ENCODE data around the gene CDKN2D. TPM values are rescaled to one million over a fixed set of nuclear protein-coding genes. Genes with fewer than 3 reads are reported as not detected.
"Not testable (repeated sequence)": the region's sequence is repeated elsewhere in the genome, so short reads cannot be mapped to it uniquely, and the experiment has no call there.

The CDKN2D gene
- total RNA-seq, 1 donor from 2014 or later: 44.2 TPM

- H3K9me3 Mint-ChIP-seq; H3K4me3 Mint-ChIP-seq; intact Hi-C loops (cut with micrococcal nuclease); H3K27ac Mint-ChIP-seq; H3K36me3 Mint-ChIP-seq (ENCODE audit: low read depth); H3K4me1 Mint-ChIP-seq: not testable (repeated sequence)
- peak; percentile 50 for DNase-seq
- peaks cover 31% of the 10 kb centered on the region for H3K27me3 Mint-ChIP-seq
Observed at GRCh38 chr19:10539016-10539415, 29.8 kb downstream of the CDKN2D start.

GRCh38 chr19:10538204-10538983, 30.4 kb downstream of the CDKN2D start:
- Mint-ChIP-seq H3K9me3 (no peaks in the 10 kb centered on the region), H3K36me3 (ENCODE audit: low read depth) (no peaks in the 10 kb centered on the region), H3K4me1 (peaks cover 5% of the 10 kb centered on the region), H3K27me3 (peaks cover 31% of the 10 kb centered on the region), H3K4me3 (no peak overlapping the region), H3K27ac (no peak overlapping the region)
- intact Hi-C loops (cut with micrococcal nuclease): no loop called here
- DNase-seq: no peak

GRCh38 chr19:10537668-10538067, 31.1 kb downstream of the CDKN2D start:
- no peaks in the 10 kb centered on the region for H3K36me3 Mint-ChIP-seq (ENCODE audit: low read depth)
- H3K9me3 Mint-ChIP-seq: no peaks in the 10 kb centered on the region
- intact Hi-C loops (cut with micrococcal nuclease): no loop called here

GRCh38 chr19:10535613-10536012, 33.2 kb downstream of the CDKN2D start:
- H3K9me3 Mint-ChIP-seq: no peaks in the 10 kb centered on the region
- H3K4me1 Mint-ChIP-seq: no peaks in the 10 kb centered on the region
- peaks cover 37% of the 10 kb centered on the region for H3K27me3 Mint-ChIP-seq
- no peaks in the 10 kb centered on the region for H3K36me3 Mint-ChIP-seq (ENCODE audit: low read depth)
- no peak overlapping the region for H3K27ac Mint-ChIP-seq
- DNase-seq: no peak
- H3K4me3 Mint-ChIP-seq: no peak overlapping the region
- intact Hi-C loops (cut with micrococcal nuclease): no loop called here

More at GRCh38 chr19:10537668-10538067, 31.1 kb downstream of the CDKN2D start:
- H3K27ac Mint-ChIP-seq: no peak overlapping the region
- peaks cover 32% of the 10 kb centered on the region for H3K27me3 Mint-ChIP-seq
- H3K4me3 Mint-ChIP-seq: no peak overlapping the region
- H3K4me1 Mint-ChIP-seq: peaks cover 3% of the 10 kb centered on the region
- DNase-seq: no peak

- Mint-ChIP-seq H3K27me3 (peaks cover 25% of the 10 kb centered on the region), H3K36me3 (ENCODE audit: low read depth) (no peaks in the 10 kb centered on the region), H3K4me1 (no peaks in the 10 kb centered on the region), H3K27ac (no peak overlapping the region), H3K4me3 (no peak overlapping the region), H3K9me3 (no peaks in the 10 kb centered on the region)
- DNase-seq: no peak
- intact Hi-C loops (cut with micrococcal nuclease): no loop called here
Observed at GRCh38 chr19:10533646-10534386, 35.0 kb downstream of the CDKN2D start.

GRCh38 chr19:10532457-10532856, 36.3 kb downstream of the CDKN2D start:
- intact Hi-C loops (cut with micrococcal nuclease): no loop called here
- Mint-ChIP-seq H3K9me3 (no peaks in the 10 kb centered on the region), H3K4me1 (no peaks in the 10 kb centered on the region), H3K27ac (no peak overlapping the region), H3K36me3 (ENCODE audit: low read depth) (no peaks in the 10 kb centered on the region), H3K27me3 (peaks cover 14% of the 10 kb centered on the region), H3K4me3 (no peak overlapping the region)
- DNase-seq: no peak

GRCh38 chr19:10526887-10527286, 41.9 kb downstream of the CDKN2D start:
- intact Hi-C loops (cut with micrococcal nuclease); H3K4me3 Mint-ChIP-seq; H3K4me1 Mint-ChIP-seq; H3K36me3 Mint-ChIP-seq (ENCODE audit: low read depth); H3K27me3 Mint-ChIP-seq; DNase-seq; H3K27ac Mint-ChIP-seq; H3K9me3 Mint-ChIP-seq: not testable (repeated sequence)

GRCh38 chr19:10525636-10526035, 43.1 kb downstream of the CDKN2D start:
- intact Hi-C loops (cut with micrococcal nuclease): no loop called here

GRCh38 chr19:10523135-10523636, 45.6 kb downstream of the CDKN2D start:
- Mint-ChIP-seq H3K9me3 (no peaks in the 10 kb centered on the region), H3K4me1 (peaks cover 12% of the 10 kb centered on the region), H3K27ac (no peak overlapping the region), H3K4me3 (no peak overlapping the region), H3K36me3 (ENCODE audit: low read depth) (no peaks in the 10 kb centered on the region), H3K27me3 (peaks cover 26% of the 10 kb centered on the region)
- intact Hi-C loops (cut with micrococcal nuclease): no loop called here
- DNase-seq: no peak

More at GRCh38 chr19:10525636-10526035, 43.1 kb downstream of the CDKN2D start:
- Mint-ChIP-seq H3K27me3 (peaks cover 7% of the 10 kb centered on the region), H3K9me3 (no peaks in the 10 kb centered on the region), H3K27ac (no peak overlapping the region), H3K36me3 (ENCODE audit: low read depth) (no peaks in the 10 kb centered on the region), H3K4me1 (no peaks in the 10 kb centered on the region), H3K4me3 (no peak overlapping the region)
- DNase-seq: no peak

GRCh38 chr19:10521461-10522171, 47.2 kb downstream of the CDKN2D start:
- Mint-ChIP-seq H3K27me3 (peaks cover 33% of the 10 kb centered on the region), H3K4me1 (peaks cover 18% of the 10 kb centered on the region), H3K9me3 (no peaks in the 10 kb centered on the region), H3K36me3 (ENCODE audit: low read depth) (no peaks in the 10 kb centered on the region), H3K27ac (no peak overlapping the region), H3K4me3 (no peak overlapping the region)
- intact Hi-C loops (cut with micrococcal nuclease): no loop called here
- DNase-seq: no peak

GRCh38 chr19:10520652-10521318, 48.0 kb downstream of the CDKN2D start:
- intact Hi-C loops (cut with micrococcal nuclease): no loop called here
- Mint-ChIP-seq H3K27ac (no peak overlapping the region), H3K4me1 (peaks cover 19% of the 10 kb centered on the region), H3K27me3 (peaks cover 42% of the 10 kb centered on the region), H3K36me3 (ENCODE audit: low read depth) (peaks cover 1% of the 10 kb centered on the region), H3K4me3 (no peak overlapping the region), H3K9me3 (no peaks in the 10 kb centered on the region)
- DNase-seq: no peak

GRCh38 chr19:10519421-10519820, 49.4 kb downstream of the CDKN2D start:
- Mint-ChIP-seq H3K36me3 (ENCODE audit: low read depth) (peaks cover 2% of the 10 kb centered on the region), H3K4me3 (no peak overlapping the region), H3K27me3 (peaks cover 54% of the 10 kb centered on the region), H3K9me3 (no peaks in the 10 kb centered on the region), H3K4me1 (peaks cover 19% of the 10 kb centered on the region), H3K27ac (no peak overlapping the region)
- no peak for DNase-seq
- intact Hi-C loops (cut with micrococcal nuclease): no loop called here
